H1 (cell line): ENCODE data around the gene ATP7A. TPM values are rescaled to one million over a fixed set of nuclear protein-coding genes. Genes with fewer than 3 reads are reported as not detected.
A peak's percentile ranks its signal among the peaks of the same experiment; 100 is the strongest.

Experiments used
- CTCF ChIA-PET: fragments of 300-600 bp; sonication (Branson Sonifier 250); formaldehyde crosslinking; loops from one replicate; lab custom pipeline; 2021; ENCODE audit not compliant: partially characterized antibody; lab: Charles Lee
- POLR2A ChIA-PET: fragments of 300-600 bp; sonication (Branson Sonifier 250); formaldehyde crosslinking; loops from one replicate; lab custom pipeline; 2021; ENCODE audit warnings: inconsistent platforms; ENCODE audit not compliant: partially characterized antibody; lab: Charles Lee
- DNase-seq, 2 experiments: peaks; one replicate each; pipeline versions ENCODE4 v3.0.0 to v3.0.0-alpha.2; 2010 to 2022; ENCODE audit warnings: low spot score in 2 of 2, low read depth in 1 of 2, mixed read lengths in 1 of 2
- FAIRE-seq: peaks from 2 replicates; lab custom pipeline; 2011; peaks lifted over from hg19 to GRCh38; lab: Jason Lieb, UNC
- H2AFZ ChIP-seq: 2 replicates; pipeline ENCODE4 v1.8.1; 2012; ENCODE audit warnings: low read length, inconsistent platforms
- H2AK5ac ChIP-seq: 2 replicates; pipeline ENCODE4 v1.6.1; 2013; ENCODE audit warnings: low read depth, low read length
- H2BK120ac ChIP-seq: replicated peaks from 2 replicates; pipeline ENCODE3; 2013; ENCODE audit warnings: low read depth, low read length, inconsistent platforms
- H2BK12ac ChIP-seq: 2 replicates; pipeline ENCODE4 v1.6.1; 2013; ENCODE audit warnings: low read depth, low read length
- H2BK15ac ChIP-seq: 2 replicates; pipeline ENCODE4 v1.6.1; 2013; ENCODE audit warnings: low read length
- H2BK20ac ChIP-seq: 2 replicates; pipeline ENCODE4 v1.6.1; 2013; ENCODE audit warnings: low read length
- H2BK5ac ChIP-seq: 2 replicates; pipeline ENCODE4 v1.6.1; 2013; ENCODE audit warnings: low read depth, low read length
- H3K14ac ChIP-seq: 2 replicates; pipeline ENCODE4 v1.6.1; 2013; ENCODE audit warnings: inconsistent platforms; ENCODE audit not compliant: insufficient read length
- H3K18ac ChIP-seq: 2 replicates; pipeline ENCODE4 v1.6.1; 2013; ENCODE audit warnings: low read length; ENCODE audit errors: extremely low read depth
- H3K23ac ChIP-seq: 2 replicates; pipeline ENCODE4 v1.6.1; 2013; ENCODE audit warnings: inconsistent platforms; ENCODE audit not compliant: insufficient read length
- H3K23me2 ChIP-seq: 2 replicates; pipeline ENCODE4 v1.6.1; 2013; ENCODE audit warnings: low read depth, low read length
- H3K27ac ChIP-seq: 2 replicates; pipeline ENCODE4 v1.6.1; 2011; ENCODE audit warnings: low read depth, low read length, inconsistent platforms
- H3K27me3 ChIP-seq, 4 experiments: replicated peaks in 1 of 4; 1 replicate in 1 of 4; 2 replicates in 3 of 4; pipeline versions ENCODE4 v1.6.1 to v1.8.1; 2011 to 2013; ENCODE audit warnings: low read length in 3 of 4, mild to moderate bottlenecking in 3 of 4, inconsistent platforms in 2 of 4, mixed read lengths in 2 of 4, moderate library complexity in 1 of 4; ENCODE audit not compliant: control insufficient read depth in 3 of 4, insufficient read depth in 3 of 4; ENCODE audit errors: extremely low read depth in 1 of 4
- H3K36me3 ChIP-seq, 4 experiments: 2 replicates each; pipeline versions ENCODE4 v1.6.1 to v1.8.1; 2011 to 2013; ENCODE audit warnings: mild to moderate bottlenecking in 4 of 4, low read length in 3 of 4, moderate library complexity in 2 of 4, control low read depth in 1 of 4, inconsistent platforms in 1 of 4; ENCODE audit not compliant: insufficient read depth in 4 of 4, control insufficient read depth in 2 of 4
- H3K4ac ChIP-seq: replicated peaks from 2 replicates; pipeline ENCODE3; 2013; ENCODE audit warnings: low read length, low read depth, mixed read lengths, inconsistent platforms; ENCODE audit not compliant: insufficient read length
- H3K4me1 ChIP-seq, 4 experiments: replicated peaks in 1 of 4; 1 replicate in 1 of 4; 2 replicates in 3 of 4; pipeline versions ENCODE4 v1.6.1 to v1.8.1; 2011 to 2013; ENCODE audit warnings: low read length in 3 of 4, inconsistent platforms in 2 of 4, mixed read lengths in 1 of 4; ENCODE audit not compliant: insufficient read depth in 4 of 4, control insufficient read depth in 3 of 4
- H3K4me2 ChIP-seq, 2 experiments: 2 replicates each; pipeline versions ENCODE4 v1.6.1 to v1.8.1; 2011 to 2013; ENCODE audit warnings: low read depth in 2 of 2, low read length in 2 of 2, control low read depth in 1 of 2, inconsistent platforms in 1 of 2, mild to moderate bottlenecking in 1 of 2; ENCODE audit not compliant: insufficient read depth in 1 of 2
- H3K4me3 ChIP-seq, 4 experiments: fragments of 200-600, 300-600 bp in 1 of 4; sonication (generic), shearing (Covaris generic), sonication (Bioruptor Twin) in 1 of 4; 2 replicates each; pipeline versions ENCODE4 v1.5.1 to v1.8.1; 2011 to 2016; ENCODE audit warnings: low read length in 4 of 4, low read depth in 3 of 4, control low read depth in 2 of 4, inconsistent platforms in 2 of 4, mild to moderate bottlenecking in 2 of 4, mixed read lengths in 1 of 4, moderate library complexity in 1 of 4; ENCODE audit not compliant: insufficient read depth in 2 of 4; ENCODE audit errors: extremely low read depth in 1 of 4
- H3K56ac ChIP-seq: replicated peaks from 2 replicates; pipeline ENCODE3; 2013; ENCODE audit warnings: low read depth, mild to moderate bottlenecking, mixed read lengths, low read length, inconsistent platforms; ENCODE audit not compliant: insufficient read length
- H3K79me1 ChIP-seq: 2 replicates; pipeline ENCODE4 v1.6.1; 2013; ENCODE audit warnings: low read depth, low read length, control low read depth
- H3K79me2 ChIP-seq, 2 experiments: 2 replicates each; pipeline versions ENCODE4 v1.6.1 to v1.8.1; 2012 to 2013; ENCODE audit warnings: low read length in 2 of 2, mild to moderate bottlenecking in 2 of 2, inconsistent platforms in 1 of 2; ENCODE audit not compliant: insufficient read depth in 2 of 2, control insufficient read depth in 1 of 2
- H3K9ac ChIP-seq, 4 experiments: replicated peaks in 1 of 4; 1 replicate in 1 of 4; 2 replicates in 3 of 4; pipeline versions ENCODE4 v1.6.1 to v1.8.1; 2011 to 2013; ENCODE audit warnings: low read depth in 3 of 4, low read length in 3 of 4, control low read depth in 2 of 4, mild to moderate bottlenecking in 2 of 4, moderate library complexity in 2 of 4, inconsistent platforms in 1 of 4; ENCODE audit errors: extremely low read depth in 1 of 4
- H3K9me3 ChIP-seq, 2 experiments: 2 replicates each; pipeline versions ENCODE4 v1.6.1 to v1.8.1; 2012 to 2013; ENCODE audit warnings: mild to moderate bottlenecking in 2 of 2, moderate library complexity in 2 of 2, control low read depth in 1 of 2, inconsistent platforms in 1 of 2, low read depth in 1 of 2, low read length in 1 of 2, mixed read lengths in 1 of 2; ENCODE audit not compliant: insufficient read depth in 2 of 2
- H4K20me1 ChIP-seq, 2 experiments: replicated peaks in 1 of 2; 2 replicates each; pipeline versions ENCODE3 to v1.8.1; 2011 to 2013; ENCODE audit warnings: inconsistent platforms in 2 of 2, low read length in 2 of 2, mild to moderate bottlenecking in 1 of 2; ENCODE audit not compliant: insufficient read depth in 2 of 2, control insufficient read depth in 1 of 2
- H4K5ac ChIP-seq: 2 replicates; pipeline ENCODE4 v1.6.1; 2013; ENCODE audit warnings: low read length, low read depth, mixed read lengths, inconsistent platforms; ENCODE audit not compliant: insufficient read length
- H4K8ac ChIP-seq: 2 replicates; pipeline ENCODE4 v1.8.0; 2013; ENCODE audit warnings: mild to moderate bottlenecking, moderate library complexity, low read length, inconsistent platforms; ENCODE audit not compliant: insufficient read depth; ENCODE audit errors: extremely low read depth
- H4K91ac ChIP-seq: replicated peaks from 2 replicates; pipeline ENCODE3; 2013; ENCODE audit warnings: low read length, mixed read lengths, inconsistent platforms; ENCODE audit not compliant: insufficient read length
- ATF3 ChIP-seq: IDR thresholded peaks from 2 replicates; pipeline ENCODE4 v1.6.1; 2011; ENCODE audit warnings: low read depth, mild to moderate bottlenecking, low read length; ENCODE audit not compliant: insufficient read depth
- CEBPB ChIP-seq: IDR thresholded peaks from 2 replicates; pipeline ENCODE4 v1.6.1; 2012; ENCODE audit warnings: low read depth, low read length
- CHD1 ChIP-seq: IDR thresholded peaks from 2 replicates; pipeline ENCODE4 v1.6.1; 2012; ENCODE audit warnings: low read depth, low read length, improper control_type of control experiment
- CHD2 ChIP-seq: IDR thresholded peaks from 2 replicates; pipeline ENCODE4 v1.6.1; 2012; ENCODE audit warnings: low read length, improper control_type of control experiment
- CREB1 ChIP-seq: IDR thresholded peaks from 2 replicates; pipeline ENCODE4 v1.6.1; 2012; ENCODE audit warnings: inconsistent platforms
- GTF2F1 ChIP-seq: IDR thresholded peaks from 2 replicates; pipeline ENCODE4 v1.6.1; 2012; ENCODE audit warnings: low read depth, low read length, improper control_type of control experiment, borderline replicate concordance
- MAFK ChIP-seq: IDR thresholded peaks from 2 replicates; pipeline ENCODE4 v1.6.1; 2012; ENCODE audit warnings: low read depth, mild to moderate bottlenecking, improper control_type of control experiment, low read length
- POLR2AphosphoS5 ChIP-seq: IDR thresholded peaks from 2 replicates; pipeline ENCODE4 v1.6.1; 2011; ENCODE audit warnings: low read depth, low read length
- RFX5 ChIP-seq: IDR thresholded peaks from 2 replicates; pipeline ENCODE4 v1.6.1; 2011; ENCODE audit warnings: low read depth, low read length, improper control_type of control experiment, borderline replicate concordance
- RXRA ChIP-seq: IDR thresholded peaks from 2 replicates; pipeline ENCODE4 v1.6.1; 2011; ENCODE audit warnings: low read depth, mild to moderate bottlenecking, low read length, moderate library complexity; ENCODE audit not compliant: insufficient read depth
- SIN3A ChIP-seq, 2 experiments: IDR thresholded peaks in 1 of 2; conservative IDR thresholded peaks in 1 of 2; 2 replicates each; pipeline ENCODE4 v1.6.1; 2011 to 2012; ENCODE audit warnings: low read length in 2 of 2, improper control_type of control experiment in 1 of 2, low read depth in 1 of 2, mild to moderate bottlenecking in 1 of 2
- TAF1 ChIP-seq: IDR thresholded peaks from 2 replicates; pipeline ENCODE4 v1.6.1; 2011; ENCODE audit warnings: mild to moderate bottlenecking, low read depth, low read length
- WGBS, 2 experiments: shearing (Covaris generic) in 1 of 2; methylation state at CpG; one replicate each; pipeline versions ENCODE4 v1.1.6 to v1.1.7; 2013 to 2015; ENCODE audit warnings: low lambda C conversion rate in 2 of 2, mixed read lengths in 2 of 2, inconsistent platforms in 1 of 2, low coverage in 1 of 2, missing lambda C conversion rate in 1 of 2; ENCODE audit not compliant: insufficient replicate concordance in 2 of 2, insufficient coverage in 1 of 2, insufficient read length in 1 of 2; ENCODE audit errors: extremely low coverage in 1 of 2, missing lambda C conversion rate in 1 of 2; 5-methylcytosine and 5-hydroxymethylcytosine counted together
- polyA plus RNA-seq, 7 experiments: library from polyadenylated mRNA; depleted of rRNA in 3 of 7; stranded (reverse) in 5 of 7; unstranded in 2 of 7; fragments of >200 nt in 5 of 7; fragments of 200-250 nt in 2 of 7; gene quantifications; 1 replicate in 5 of 7; 2 replicates in 1 of 7; 4 replicates in 1 of 7; pipeline versions ENCODE4 v1.2.1 to v1.2.3, GENCODE V29; 2011 to 2013; ENCODE audit warnings: missing spikeins in 2 of 7, mixed read lengths in 2 of 7
- total RNA-seq: library from RNA; stranded (reverse); fragmentation: NEBNext Ultra II Directional; extraction: Animal tissue kit (Norgen Biotek cat#: 25700); gene quantifications from 2 replicates; pipeline ENCODE4 v1.2.1, GENCODE V29; 2021

ATP7A gene
- total and polyA plus RNA-seq, 2 of the 8 experiments (the other 6 are each of a cell fraction or from before 2014, with no cell fraction given) = 0.73 to 2.8 TPM

GRCh38 chrX:77899081-77899828, 11.2 kb upstream of the ATP7A start, which contains the start of gene COX7B:
COX7B (plus strand) TSS chrX:77899468; CDS start chrX:77899554, 86 bp downstream.
- peak within 1 kb of the TSS; percentile 82 to 100 (median 88) for H3K4me3 ChIP-seq
- peaks cover 0 to 16% (median 7%) of the 10 kb centered on the region in 4 experiments; a peak in 4 of 8 replicates for H3K36me3 ChIP-seq
- DNase-seq (peak; percentile 43 to 51), FAIRE-seq (peak; percentile 48)
- POLR2A ChIA-PET = interaction anchor here (0.6 to 4.0 kb wide), 6 partner anchors 8 to 239 kb away, joined by 3 to 32 read pairs (median 3); partner anchors contain the start of gene ATP7A
- H3K79me2 ChIP-seq = peaks cover 4 to 43% of the 10 kb centered on the region in 2 experiments; a peak in 3 of 4 replicates
- H3K27me3 ChIP-seq = no peaks in the 10 kb centered on the region
- H4K91ac ChIP-seq = peak within 1 kb of the TSS; percentile 85
- no peak within 1 kb of the TSS for H2BK15ac ChIP-seq
- H2AK5ac ChIP-seq = no peak within 1 kb of the TSS
- H2BK12ac ChIP-seq = peak within 1 kb of the TSS; percentile 75; the same call in 1 of the 2 replicates
- H3K23ac ChIP-seq = no peak within 1 kb of the TSS
- peak within 1 kb of the TSS; percentile 78; the same call in 1 of the 2 replicates for H2BK5ac ChIP-seq
- H3K18ac ChIP-seq = no peak within 1 kb of the TSS
- H3K79me1 ChIP-seq = no peaks in the 10 kb centered on the region
- H3K9me3 ChIP-seq = no peaks in the 10 kb centered on the region
- H2AFZ ChIP-seq = no peak within 1 kb of the TSS
- peak within 1 kb of the TSS; percentile 73 to 97 (median 94) for H3K9ac ChIP-seq
- H3K4me2 ChIP-seq = peak within 1 kb of the TSS; percentile 62 to 63
- H4K20me1 ChIP-seq = no peaks in the 10 kb centered on the region
- peak within 1 kb of the TSS; percentile 86 for H4K5ac ChIP-seq
- peaks cover 0 to 2% (median 0%) of the 10 kb centered on the region in 4 experiments; a peak in 2 of 7 replicates for H3K4me1 ChIP-seq
- peak within 1 kb of the TSS; percentile 82 for H3K27ac ChIP-seq
- no peak within 1 kb of the TSS for H2BK20ac ChIP-seq
- no peak within 1 kb of the TSS for H3K14ac ChIP-seq
- H3K56ac ChIP-seq = no peak within 1 kb of the TSS
- no peaks in the 10 kb centered on the region for H3K23me2 ChIP-seq
- no peak within 1 kb of the TSS for H2BK120ac ChIP-seq
- CTCF ChIA-PET = interaction anchor here (0.8 to 2.3 kb wide), 7 partner anchors 11 to 452 kb away, joined by 3 to 7 read pairs (median 3); partner anchors contain the start of genes ATP7A and FGF16
- no peak within 1 kb of the TSS for H3K4ac ChIP-seq
- 3% methylated on average over 28 of the region's 28 CpGs; no CpG with 5 or more reads in 1 of the 2 experiments for WGBS, 2 experiments
- H4K8ac ChIP-seq = no peak within 1 kb of the TSS
- TF ChIP-seq POLR2AphosphoS5 (peak; percentile 88), SIN3A (conservative IDR thresholded peaks at IDR 0.05 in 1 of 2, IDR thresholded peaks at IDR 0.05 in 1 of 2; ENCODE audit: low read depth in 1 of 2, low read length in 2 of 2) (peak in 1 of 2 experiments; percentile 18; a peak in 2 of 4 replicates), MAFK (no peak), CEBPB (no peak), RFX5 (no peak), GTF2F1 (no peak), ATF3 (no peak), TAF1 (peak; percentile 97), RXRA (no peak), CHD2 (peak; percentile 98), CREB1 (peak; percentile 78; the same call in 1 of the 2 replicates), CHD1 (no peak)
